Osteoblast (primary cell): ENCODE data around the gene GOLGA8M. TPM values are rescaled to one million over a fixed set of nuclear protein-coding genes. Genes with fewer than 3 reads are reported as not detected.
"Not testable (repeated sequence)": the region's sequence is repeated elsewhere in the genome, so short reads cannot be mapped to it uniquely, and the experiment has no call there.

Experiments used
- DNase-seq: peaks from one replicate; pipeline ENCODE4 v3.0.0; 2011; ENCODE audit warnings: low spot score, mixed read lengths; ENCODE audit not compliant: insufficient read length; ENCODE audit errors: missing footprints
- H2AFZ ChIP-seq: 2 replicates; pipeline ENCODE4 v1.6.0; 2011; ENCODE audit warnings: mild to moderate bottlenecking, low read length
- H3K27ac ChIP-seq: 2 replicates; pipeline ENCODE4 v1.5.1; 2011; ENCODE audit warnings: mild to moderate bottlenecking, low read depth, low read length, moderate library complexity
- H3K27me3 ChIP-seq: 2 replicates; pipeline ENCODE4 v1.6.0; 2012; ENCODE audit warnings: mild to moderate bottlenecking, control low read depth, inconsistent platforms, low read length, moderate library complexity; ENCODE audit not compliant: insufficient read depth
- H3K36me3 ChIP-seq: 2 replicates; pipeline ENCODE4 v1.5.1; 2011; ENCODE audit warnings: mild to moderate bottlenecking, low read length, control low read depth, moderate library complexity; ENCODE audit not compliant: insufficient read depth
- H3K4me1 ChIP-seq: 2 replicates; pipeline ENCODE4 v1.5.1; 2011; ENCODE audit warnings: mild to moderate bottlenecking, low read length, control low read depth, moderate library complexity; ENCODE audit not compliant: insufficient read depth
- H3K4me2 ChIP-seq: 2 replicates; pipeline ENCODE4 v1.6.0; 2011; ENCODE audit warnings: mild to moderate bottlenecking, low read length; ENCODE audit not compliant: insufficient read depth
- H3K4me3 ChIP-seq: fragments of 200-600 bp; sonication (generic); 3 replicates; pipeline ENCODE4 v1.5.1; 2012; ENCODE audit warnings: mild to moderate bottlenecking, low read length, inconsistent platforms; ENCODE audit not compliant: insufficient read depth
- H3K79me2 ChIP-seq: 2 replicates; pipeline ENCODE4 v1.6.0; 2012; ENCODE audit warnings: mild to moderate bottlenecking, low read length, control low read depth, inconsistent platforms; ENCODE audit not compliant: insufficient read depth
- H3K9me3 ChIP-seq: 2 replicates; pipeline ENCODE4 v1.5.1; 2011; ENCODE audit warnings: low read depth, low read length, control low read depth
- H4K20me1 ChIP-seq: 2 replicates; pipeline ENCODE4 v1.6.0; 2012; ENCODE audit warnings: mild to moderate bottlenecking, low read length, control low read depth; ENCODE audit not compliant: insufficient read depth
- small RNA-seq: library from RNA; depleted of rRNA; stranded (forward); fragments of <200 nt; gene quantifications from one replicate; pipeline ENCODE3, GENCODE V24; 2012
- total RNA-seq: library from RNA; depleted of rRNA; stranded (reverse); fragments of >200 nt; gene quantifications from 2 replicates; pipeline ENCODE4 v1.2.3, GENCODE V29; 2012

The GOLGA8M gene
- total RNA-seq, 1 donor: under 0.01 TPM

DNA sequence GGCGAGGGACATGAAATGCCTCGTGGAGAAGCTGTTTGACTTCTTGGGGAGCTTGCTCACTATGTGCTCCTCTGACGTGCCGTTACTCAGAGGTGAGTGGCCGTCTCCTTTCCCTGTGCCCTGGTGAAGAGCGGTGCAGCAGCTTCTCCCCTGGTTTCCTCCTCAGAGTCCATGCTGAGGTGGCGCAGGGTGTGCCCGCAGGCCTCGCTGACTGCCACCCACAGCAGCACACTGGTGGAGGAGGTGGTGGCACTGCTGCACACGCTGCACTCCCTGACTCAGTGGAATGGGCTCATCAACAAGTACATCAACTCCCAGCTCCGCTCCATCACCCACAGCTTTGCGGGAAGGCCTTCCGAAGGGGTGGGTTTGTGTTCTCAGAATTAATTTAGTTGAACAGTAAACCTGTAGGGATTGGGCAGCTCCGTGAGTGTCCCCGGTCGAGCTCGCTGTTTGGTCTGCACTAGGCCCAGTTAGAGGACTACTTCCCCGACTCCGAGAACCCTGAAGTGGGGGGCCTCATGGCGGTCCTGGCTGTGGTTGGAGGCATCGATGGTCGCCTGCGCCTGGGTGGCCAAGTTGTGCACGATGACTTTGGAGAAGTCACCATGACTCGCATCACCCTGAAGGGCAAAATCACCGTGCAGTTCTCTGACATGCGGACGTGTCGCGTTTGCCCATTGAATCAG, 56.7 kb downstream of the GOLGA8M start:
- H3K27ac ChIP-seq, DNase-seq, H3K27me3 ChIP-seq, H3K79me2 ChIP-seq, H3K9me3 ChIP-seq, H2AFZ ChIP-seq, H4K20me1 ChIP-seq, H3K4me2 ChIP-seq, H3K4me3 ChIP-seq, H3K36me3 ChIP-seq, H3K4me1 ChIP-seq: not testable (repeated sequence)

- H3K4me2 ChIP-seq, H3K36me3 ChIP-seq, DNase-seq, H3K27me3 ChIP-seq, H3K4me3 ChIP-seq, H2AFZ ChIP-seq, H3K79me2 ChIP-seq, H3K27ac ChIP-seq, H3K4me1 ChIP-seq, H3K9me3 ChIP-seq, H4K20me1 ChIP-seq: not testable (repeated sequence)
These were observed 58.0 kb downstream of the GOLGA8M start for GRCh38 chr15:28654194-28654593.

- H2AFZ ChIP-seq, H3K27ac ChIP-seq, H3K27me3 ChIP-seq, H3K9me3 ChIP-seq, H3K4me3 ChIP-seq, H3K4me1 ChIP-seq, H3K36me3 ChIP-seq, H3K4me2 ChIP-seq, DNase-seq, H4K20me1 ChIP-seq, H3K79me2 ChIP-seq: not testable (repeated sequence)
These were observed 59.7 kb downstream of the GOLGA8M start for GRCh38 chr15:28652538-28652937.

Small RNAs within 50 kb of the gene (small RNA-seq; reads per million reads assigned to genes)
- gene RN7SL719P: not detected

Other genes with a start within 250 kb of the GOLGA8M start
- gene GOLGA8G, start 179.4 kb downstream of the GOLGA8M start, total RNA-seq: under 0.01 TPM in 1 of 2 replicates, not detected in the other
- gene GOLGA6L25, start 158.9 kb downstream of the GOLGA8M start, total RNA-seq: not detected in 2 replicates
- gene GOLGA6L7, start 136.2 kb upstream of the GOLGA8M start, total RNA-seq: not detected in 2 replicates
- 6.2 and 8.8 TPM in 2 replicates for gene APBA2, start 173.6 kb upstream of the GOLGA8M start, total RNA-seq